HL-60 (cell line): ENCODE measurements around the gene PLD5.

Experiments used
- DNase-seq, 2 experiments: peaks; one replicate each; pipeline ENCODE4 v3.0.0-alpha.2; 2010 to 2020; ENCODE audit warnings: low read depth in 1 of 2, low spot score in 1 of 2
- H3K27ac ChIP-seq: fragments of 250-450 bp; sonication (Bioruptor Pico); replicated peaks from 2 replicates; pipeline ENCODE4 v1.5.1; 2020; ENCODE audit warnings: mild to moderate bottlenecking, moderate library complexity
- H3K27me3 ChIP-seq: fragments of 250-450 bp; sonication (Bioruptor Pico); 2 replicates; pipeline ENCODE4 v1.5.1; 2021; ENCODE audit warnings: mild to moderate bottlenecking, moderate library complexity; ENCODE audit not compliant: insufficient read depth, poor library complexity, severe bottlenecking
- H3K4me3 ChIP-seq: replicated peaks from 2 replicates; pipeline ENCODE4 v1.5.1; 2011; ENCODE audit warnings: mild to moderate bottlenecking, control low read depth, low read length; ENCODE audit not compliant: insufficient read depth
- CTCF ChIP-seq: IDR thresholded peaks from one replicate; pipeline ENCODE4 v1.5.1; 2011; ENCODE audit warnings: low read length, control low read depth, inconsistent platforms; ENCODE audit not compliant: insufficient read depth
- GABPA ChIP-seq: IDR thresholded peaks from 2 replicates; pipeline ENCODE4 v1.6.1; 2012; ENCODE audit warnings: low read depth
- POLR2AphosphoS5 ChIP-seq: IDR thresholded peaks from 2 replicates; pipeline ENCODE4 v1.6.1; 2012; ENCODE audit warnings: low read depth
- REST ChIP-seq: IDR thresholded peaks from 2 replicates; pipeline ENCODE4 v1.6.1; 2012; ENCODE audit warnings: low read depth; ENCODE audit not compliant: insufficient replicate concordance
- SPI1 ChIP-seq: IDR thresholded peaks from 2 replicates; pipeline ENCODE4 v1.6.1; 2012; ENCODE audit warnings: low read depth, mild to moderate bottlenecking, borderline replicate concordance

The PLD5 gene

GRCh38 chr1:242428399-242429190 lies 95.9 kb downstream of the PLD5 start:
- no peak for DNase-seq
- Histone ChIP-seq H3K27me3 (no peaks in the 10 kb centered on the region), H3K27ac (no peak overlapping the region), H3K4me3 (no peak overlapping the region)
- TF ChIP-seq REST (no peak), POLR2AphosphoS5 (no peak), SPI1 (no peak), GABPA (no peak), CTCF (no peak)

- H3K4me3 ChIP-seq: no peak overlapping the region
- TF ChIP-seq POLR2AphosphoS5: no peak
- no peak for TF ChIP-seq REST
- TF ChIP-seq SPI1: no peak
- TF ChIP-seq CTCF: no peak
- no peak for TF ChIP-seq GABPA
- no peaks in the 10 kb centered on the region for H3K27me3 ChIP-seq
- no peak for DNase-seq
- no peak overlapping the region for H3K27ac ChIP-seq
Observed at GRCh38 chr1:242427519-242427918, 97.0 kb downstream of the PLD5 start.

GRCh38 chr1:242426271-242426905 lies 98.1 kb downstream of the PLD5 start:
- H3K27ac ChIP-seq: no peak overlapping the region
- H3K27me3 ChIP-seq: no peaks in the 10 kb centered on the region
- no peak overlapping the region for H3K4me3 ChIP-seq
- TF ChIP-seq REST (no peak), CTCF (no peak), GABPA (no peak), SPI1 (no peak), POLR2AphosphoS5 (no peak)
- no peak for DNase-seq
